HG03571 (cell line): ENCODE measurements around the gene CDH19.
"Not testable (repeated sequence)": the region's sequence is repeated elsewhere in the genome, so short reads cannot be mapped to it uniquely, and the experiment has no call there.

Source experiments
- ATAC-seq: cut with Tn5 transposase; IDR thresholded peaks from one replicate; pipeline ENCODE4 v1.9.1; 2021; ENCODE audit not compliant: unreplicated experiment

Gene CDH19

DNA sequence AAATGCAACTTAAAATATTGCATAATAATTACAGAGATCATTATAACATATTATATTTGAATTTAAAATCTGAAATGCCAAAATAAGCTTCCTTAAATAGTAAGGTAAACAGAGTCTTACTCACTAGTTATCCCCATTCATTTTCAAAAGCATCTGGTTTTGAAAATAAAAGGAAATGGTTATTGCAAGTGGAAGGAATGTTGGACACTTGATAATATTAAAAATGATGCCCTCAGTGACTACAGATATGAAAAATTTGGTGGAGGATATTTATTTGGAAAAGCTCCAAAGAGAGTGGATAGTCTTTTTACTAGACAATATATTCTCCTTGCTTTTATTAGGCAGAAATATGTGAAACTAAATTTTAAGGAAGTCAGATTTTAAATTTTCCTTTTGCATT, 39.7 kb downstream of the CDH19 start:
- no peak for ATAC-seq

DNA sequence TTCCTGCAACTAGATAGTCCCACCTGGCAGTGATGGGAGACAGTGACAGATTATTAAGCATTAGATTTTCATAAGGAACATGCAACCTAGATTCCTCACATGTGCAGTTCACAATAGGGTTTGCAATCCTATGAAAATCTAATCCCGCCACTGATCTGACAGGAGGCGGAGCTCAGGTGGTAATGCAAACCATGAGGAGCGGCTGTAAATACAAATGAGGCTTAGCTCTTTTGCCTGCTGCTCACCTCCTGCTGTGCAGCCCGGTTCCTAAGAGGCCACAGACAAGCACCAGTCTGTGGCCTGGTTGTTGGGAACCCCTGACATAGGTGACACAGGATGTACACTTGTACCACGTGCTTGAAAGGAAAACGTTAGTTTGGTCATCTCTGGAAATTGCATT, 41.6 kb downstream of the CDH19 start:
- no peak for ATAC-seq

DNA sequence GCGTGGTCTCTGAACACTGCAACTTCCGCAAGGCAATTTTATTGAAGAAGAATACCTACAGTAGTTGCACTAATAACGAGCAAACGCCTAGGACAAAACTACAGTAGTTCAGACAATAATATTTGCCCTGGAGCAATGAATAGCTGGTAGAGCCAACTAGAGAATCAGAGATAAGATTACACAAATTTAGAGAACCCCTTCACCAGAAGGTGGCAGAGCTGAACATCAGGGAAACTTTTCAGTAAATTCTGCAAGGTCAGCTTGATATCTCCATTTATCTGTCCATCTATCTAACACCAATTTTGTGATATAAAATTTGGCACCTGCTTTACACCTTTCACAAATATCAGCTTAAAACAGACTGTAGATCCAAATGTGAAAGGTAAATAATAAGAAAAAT, 43.8 kb downstream of the CDH19 start:
- ATAC-seq = no peak

DNA sequence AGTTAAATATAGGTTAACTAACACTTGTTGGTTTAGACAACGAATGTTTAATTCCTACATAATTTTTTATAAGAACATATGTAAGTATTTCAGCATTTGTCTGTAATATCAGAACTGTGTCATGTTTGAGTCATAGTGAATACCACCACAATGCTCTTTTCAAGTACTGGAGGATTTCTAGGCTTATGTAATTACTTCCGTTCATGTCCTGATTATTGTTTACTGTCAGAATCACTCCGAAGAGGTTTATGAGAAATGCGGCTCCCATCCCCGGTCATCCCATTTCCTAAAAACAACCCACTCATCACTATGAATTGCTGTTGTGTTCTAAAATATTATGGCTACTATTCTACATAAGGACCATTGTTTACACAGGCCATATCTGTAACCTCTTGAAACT, 45.1 kb downstream of the CDH19 start:
- no peak for ATAC-seq

DNA sequence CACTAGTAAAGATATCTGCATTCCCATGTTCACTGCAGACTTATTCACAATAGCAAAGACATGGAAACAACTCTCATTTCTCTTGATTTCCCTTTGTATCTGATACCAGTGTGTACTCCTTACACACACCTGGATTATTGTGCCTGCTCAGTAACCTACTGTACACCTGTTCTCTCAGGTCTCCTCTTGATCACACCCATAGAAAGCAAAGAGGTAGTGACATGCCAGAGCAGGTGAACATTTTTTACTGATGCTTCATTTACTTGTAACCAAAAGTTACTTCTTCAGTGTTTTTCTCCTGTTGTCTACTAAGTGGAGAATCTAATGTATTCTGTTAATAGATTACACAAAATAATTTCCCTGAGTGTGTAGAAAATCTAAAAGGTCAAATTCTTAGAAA, 46.8 kb downstream of the CDH19 start:
- no peak for ATAC-seq

DNA sequence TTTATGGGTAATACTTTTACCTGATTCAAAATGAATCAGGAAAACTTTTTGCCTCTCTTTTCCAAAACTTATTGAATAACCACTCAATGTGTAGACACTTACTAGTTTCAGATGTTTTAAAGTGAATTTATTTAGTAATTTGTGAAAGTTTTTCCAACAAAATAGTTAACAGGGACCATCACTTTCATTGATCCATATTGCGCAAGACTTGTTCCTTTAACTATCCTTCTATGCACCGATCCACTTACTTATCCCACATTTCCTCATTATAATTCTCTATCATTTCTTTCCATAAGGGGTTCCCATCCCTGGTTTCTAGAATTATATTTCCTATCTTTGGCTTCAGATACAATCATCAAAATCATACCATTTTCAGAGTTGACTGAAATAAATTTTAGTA, 48.3 kb downstream of the CDH19 start:
- no peak for ATAC-seq

- ATAC-seq = no peak
Measured at GRCh38 chr18:66553824-66554223, 50.1 kb downstream of the CDH19 start.

DNA sequence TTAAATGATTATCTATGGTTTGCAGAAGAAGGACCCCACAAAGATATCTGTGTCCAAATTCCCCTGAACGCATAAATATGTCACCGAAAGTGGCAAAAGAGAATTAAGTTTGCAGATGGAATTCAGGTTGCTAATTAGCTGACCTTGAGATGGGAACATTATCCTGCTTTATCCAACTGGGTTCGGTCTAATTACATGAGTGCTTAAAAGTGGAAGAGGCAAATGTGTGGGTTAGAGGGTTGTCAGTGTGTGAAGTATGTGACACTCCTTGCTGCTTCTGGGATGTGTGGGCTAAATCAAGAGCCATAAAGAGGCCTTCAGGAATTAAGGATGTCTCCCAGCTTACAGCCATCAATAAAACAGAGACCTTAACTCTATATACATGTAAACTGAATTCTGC, 53.5 kb downstream of the CDH19 start:
- no peak for ATAC-seq

DNA sequence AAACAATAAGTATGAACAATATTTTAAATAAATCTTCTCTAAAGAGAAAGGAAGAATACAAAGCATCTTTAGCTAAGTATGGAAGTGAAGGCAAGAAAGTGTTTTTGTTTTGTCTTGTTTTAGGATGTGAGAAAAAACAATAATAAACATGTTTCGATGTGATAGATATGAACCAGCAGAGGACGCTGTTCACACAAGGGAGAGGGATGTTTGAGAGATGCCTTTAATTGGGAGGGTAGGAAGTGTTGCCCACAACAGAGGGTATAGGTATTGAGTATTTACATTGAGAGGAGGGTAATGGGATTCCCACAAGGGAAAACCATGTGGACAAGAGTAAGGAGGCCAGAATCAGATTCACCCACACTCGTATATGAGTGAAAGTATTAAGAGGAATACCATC, 55.1 kb downstream of the CDH19 start:
- ATAC-seq = no peak

DNA sequence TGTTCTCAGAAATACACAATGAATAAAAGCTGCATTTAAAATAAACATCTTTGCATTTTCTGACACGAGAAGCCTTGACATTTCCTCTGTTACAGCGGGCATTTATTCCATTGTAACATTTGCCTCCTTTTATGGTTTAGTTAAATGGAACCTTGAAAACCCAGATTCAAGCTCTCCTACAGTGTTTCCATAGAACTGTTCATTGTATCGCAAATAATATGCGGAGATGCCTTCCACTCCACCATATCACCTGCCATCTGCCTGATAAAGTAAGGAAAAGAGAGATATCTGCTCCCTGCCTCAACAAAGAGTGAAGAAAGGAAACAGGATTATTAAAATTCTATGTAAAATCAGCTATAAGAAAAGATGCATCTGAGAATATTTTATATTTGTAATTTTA, 69.8 kb downstream of the CDH19 start:
- no peak for ATAC-seq

DNA sequence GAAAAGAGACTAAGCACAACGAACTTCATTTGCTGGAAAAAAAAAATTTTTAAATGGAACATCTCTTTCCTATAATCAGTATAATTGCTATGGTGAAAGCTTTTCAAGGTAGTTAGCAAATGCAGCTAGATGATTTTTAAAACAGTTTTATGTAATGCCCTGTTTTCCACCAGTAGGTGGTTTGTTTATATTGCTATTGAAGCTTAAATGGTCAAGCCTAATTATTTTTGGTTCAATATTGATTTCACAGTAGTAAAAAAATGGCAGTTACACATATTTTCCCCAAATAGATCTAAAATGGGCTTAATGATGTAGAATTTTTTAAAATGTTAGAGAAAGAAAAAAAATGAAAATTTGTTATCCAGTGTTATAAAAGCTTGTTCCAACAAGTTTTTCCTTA, 70.2 kb downstream of the CDH19 start:
- no peak for ATAC-seq

GRCh38 chr18:66523219-66523991, 80.5 kb downstream of the CDH19 start:
- ATAC-seq = no peak

DNA sequence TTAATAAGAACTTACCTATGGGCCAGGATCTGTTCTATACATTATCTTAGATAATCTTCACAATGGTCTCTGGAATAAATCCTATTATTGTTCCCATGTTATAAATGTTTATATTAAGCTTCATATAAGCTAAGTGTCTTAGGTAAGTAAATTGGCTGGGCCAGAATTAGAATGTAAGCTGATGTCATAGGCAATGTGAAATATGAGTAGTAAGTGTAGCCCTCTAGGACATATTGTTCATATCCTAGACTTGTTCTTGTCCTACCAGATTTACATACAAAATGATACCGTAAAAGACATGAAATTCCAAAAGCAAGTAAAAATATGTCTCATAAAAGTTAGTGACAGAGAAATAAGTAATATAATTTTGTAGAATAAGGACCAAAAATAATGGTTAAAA, 89.9 kb downstream of the CDH19 start:
- ATAC-seq = no peak

DNA sequence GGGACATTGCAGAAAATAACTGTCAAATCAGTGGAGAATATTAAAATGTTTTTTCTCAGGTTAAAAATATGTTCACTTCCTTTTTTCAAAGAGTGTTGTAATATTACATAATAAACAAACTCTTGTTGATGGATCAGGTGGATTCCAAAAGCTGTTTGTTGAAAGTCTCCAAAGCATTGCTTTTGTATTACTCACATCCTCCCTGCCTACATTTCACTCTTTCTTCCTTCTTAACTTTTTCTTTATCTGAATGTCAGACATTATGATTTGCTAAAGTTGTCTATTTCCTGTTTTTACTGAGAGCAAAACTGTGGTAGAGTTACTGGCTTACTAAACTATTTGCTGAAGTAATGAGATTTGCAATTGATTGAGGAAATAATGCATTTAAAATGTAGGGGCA, 92.1 kb downstream of the CDH19 start:
- no peak for ATAC-seq

GRCh38 chr18:66511289-66511688, 92.6 kb downstream of the CDH19 start:
- ATAC-seq = no peak

DNA sequence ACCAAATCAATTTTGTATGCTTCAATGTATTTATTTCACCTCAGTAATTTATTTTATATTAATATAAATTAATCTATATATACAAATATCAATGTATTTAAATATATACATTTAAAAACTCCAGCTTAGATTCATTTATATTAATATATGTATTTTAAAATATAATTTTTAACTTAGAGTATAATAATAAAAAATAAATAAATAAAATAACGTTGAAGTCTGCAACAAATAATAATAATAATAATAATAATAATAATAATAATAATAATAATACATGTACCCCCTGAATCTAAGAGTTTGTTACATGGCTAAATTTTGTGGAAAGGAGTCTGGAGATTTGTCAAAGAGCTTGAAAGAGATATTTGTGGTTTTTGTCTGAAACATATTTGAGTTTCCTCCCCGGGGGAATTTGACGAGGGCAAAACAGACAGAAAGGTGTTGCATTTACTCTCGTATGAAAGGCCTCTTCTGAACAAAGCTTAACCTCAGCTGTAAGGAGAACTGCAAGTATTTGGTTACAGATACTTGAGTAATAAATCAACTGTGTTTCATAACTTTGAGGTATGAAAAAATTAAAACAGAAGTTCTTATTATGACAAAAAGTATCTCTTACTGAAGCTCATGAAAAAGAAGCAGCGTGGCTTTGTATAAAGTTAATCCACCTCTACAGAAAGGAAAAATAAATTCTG, 93.4 kb downstream of the CDH19 start:
- ATAC-seq = no peak

- no peak for ATAC-seq
Measured at GRCh38 chr18:66508937-66509336, 95.0 kb downstream of the CDH19 start.

DNA sequence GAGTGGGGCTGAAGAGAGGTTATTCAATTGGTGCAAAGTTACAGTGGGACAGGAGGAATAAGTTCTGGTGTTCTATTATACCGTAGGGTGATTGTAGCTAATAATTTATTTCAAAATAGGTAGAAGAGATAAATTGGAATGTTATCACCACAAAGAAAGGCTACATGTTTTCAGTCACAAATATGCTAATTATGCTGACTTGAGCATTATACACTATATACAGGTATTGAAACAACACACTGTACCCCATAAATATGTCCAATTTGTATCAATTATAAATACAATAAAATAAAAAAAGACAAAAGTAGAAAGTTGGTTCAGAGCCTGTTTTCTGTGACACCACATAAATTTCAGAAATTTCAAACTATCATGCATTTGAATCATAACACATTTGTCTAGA, 97.7 kb downstream of the CDH19 start:
- ATAC-seq = no peak

GRCh38 chr18:66497351-66497750, 106.5 kb downstream of the CDH19 start:
- ATAC-seq = no peak

- no peak for ATAC-seq
Measured at GRCh38 chr18:66495844-66496243, 108.0 kb downstream of the CDH19 start.

- no peak for ATAC-seq
Measured at GRCh38 chr18:66473882-66474281, 130.0 kb downstream of the CDH19 start.

DNA sequence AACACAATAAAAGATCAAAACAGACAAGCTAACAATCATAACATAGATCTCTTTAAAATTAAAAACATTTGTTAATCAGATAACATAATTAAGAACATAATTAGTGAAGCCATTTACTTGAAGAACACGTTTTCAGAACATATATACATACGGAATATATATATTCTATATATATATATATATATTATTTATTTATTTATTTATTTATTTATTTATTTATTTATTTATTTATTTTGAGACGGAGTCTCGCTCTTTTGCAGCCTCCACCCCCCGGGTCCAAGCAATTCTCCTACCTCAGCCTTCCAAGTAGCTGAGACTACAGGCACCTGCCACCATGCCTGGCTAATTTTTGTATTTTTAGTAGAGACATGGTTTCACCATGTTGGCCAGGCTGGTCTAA, 137.7 kb downstream of the CDH19 start:
- not testable (repeated sequence) for ATAC-seq

- no peak for ATAC-seq
Measured at GRCh38 chr18:66461344-66461743, 142.5 kb downstream of the CDH19 start.
